Endothelial cell of umbilical vein (primary cell): ENCODE measurements around the gene GLI1. TPM values are rescaled to one million over a fixed set of nuclear protein-coding genes. Genes with fewer than 3 reads are reported as not detected.

Source experiments
- BruUV-seq: library from RNA; stranded (reverse); fragments of 400-500 nt; replicated peaks from 2 replicates; lab custom pipeline; 2021; lab: Mats Ljungman, UMichigan
- CTCF ChIA-PET: fragments of 300-600, 350-600 bp; sonication (Branson Sonifier 250); formaldehyde crosslinking; loops from one replicate; lab custom pipeline; 2021; ENCODE audit warnings: antibody characterized with exemption, inconsistent platforms; lab: Charles Lee
- POLR2A ChIA-PET: fragments of 300-600, 350-600 bp; sonication (Branson Sonifier 250); formaldehyde crosslinking; loops from one replicate; lab custom pipeline; 2021; ENCODE audit warnings: antibody characterized with exemption, inconsistent platforms; lab: Charles Lee
- DNase-seq: peaks from one replicate; pipeline ENCODE4 v3.0.0-alpha.2; 2011; ENCODE audit warnings: low read depth, low spot score
- FAIRE-seq: peaks from 2 replicates; lab custom pipeline; 2011; peaks lifted over from hg19 to GRCh38; lab: Jason Lieb, UNC
- H2AFZ ChIP-seq: 2 replicates; pipeline ENCODE4 v1.6.0; 2012; ENCODE audit warnings: low read depth, low read length, control low read depth, inconsistent platforms
- H3K27ac ChIP-seq: 2 replicates; pipeline ENCODE4 v1.5.1; 2011; ENCODE audit warnings: low read depth, mild to moderate bottlenecking, control low read depth, low read length, moderate library complexity; ENCODE audit not compliant: insufficient read depth
- H3K27me3 ChIP-seq, 2 experiments: 2 replicates each; pipeline versions ENCODE4 v1.6.0 to v1.6.1; 2011; ENCODE audit warnings: low read length in 2 of 2, mixed read lengths in 1 of 2; ENCODE audit not compliant: control insufficient read depth in 2 of 2, insufficient read depth in 2 of 2
- H3K36me3 ChIP-seq, 2 experiments: 2 replicates in 1 of 2; 3 replicates in 1 of 2; pipeline ENCODE4 v1.5.1; 2011; ENCODE audit warnings: low read length in 2 of 2, mild to moderate bottlenecking in 1 of 2, moderate library complexity in 1 of 2; ENCODE audit not compliant: control insufficient read depth in 2 of 2, insufficient read depth in 2 of 2; ENCODE audit errors: extremely low read depth in 1 of 2
- H3K4me1 ChIP-seq: 3 replicates; pipeline ENCODE4 v1.5.1; 2011; ENCODE audit warnings: mild to moderate bottlenecking, low read length; ENCODE audit not compliant: control insufficient read depth, insufficient read depth; ENCODE audit errors: extremely low read depth
- H3K4me2 ChIP-seq: 2 replicates; pipeline ENCODE4 v1.6.1; 2011; ENCODE audit warnings: low read length, control low read depth, mixed read lengths; ENCODE audit not compliant: insufficient read depth
- H3K4me3 ChIP-seq, 3 experiments: fragments of 200-600 bp in 1 of 3; sonication (generic), shearing (Covaris generic) in 1 of 3; replicated peaks in 1 of 3; 2 replicates each; pipeline ENCODE4 v1.5.1; 2011 to 2016; ENCODE audit warnings: control low read depth in 3 of 3, low read length in 3 of 3, mild to moderate bottlenecking in 2 of 3, inconsistent platforms in 1 of 3, low read depth in 1 of 3, moderate library complexity in 1 of 3; ENCODE audit not compliant: insufficient read depth in 1 of 3
- H3K79me2 ChIP-seq: 2 replicates; pipeline ENCODE4 v1.6.0; 2012; ENCODE audit warnings: low read length, inconsistent platforms; ENCODE audit not compliant: control insufficient read depth, insufficient read depth
- H3K9ac ChIP-seq: replicated peaks from 2 replicates; pipeline ENCODE3; 2011; ENCODE audit warnings: low read length, control low read depth; ENCODE audit not compliant: insufficient read depth; ENCODE audit errors: extremely low read depth
- H3K9me1 ChIP-seq: replicated peaks from 3 replicates; pipeline ENCODE4 v1.6.0; 2011; ENCODE audit warnings: mild to moderate bottlenecking, low read length; ENCODE audit not compliant: control insufficient read depth, insufficient read depth; ENCODE audit errors: extremely low read depth
- H3K9me3 ChIP-seq: replicated peaks from 2 replicates; pipeline ENCODE4 v1.5.1; 2012; ENCODE audit warnings: low read length, inconsistent platforms; ENCODE audit not compliant: control insufficient read depth, insufficient read depth
- H4K20me1 ChIP-seq: replicated peaks from 2 replicates; pipeline ENCODE3; 2011; ENCODE audit warnings: mild to moderate bottlenecking, low read length; ENCODE audit not compliant: control insufficient read depth, insufficient read depth; ENCODE audit errors: extremely low read depth
- CTCF ChIP-seq, 2 donors: IDR thresholded peaks; 1 replicate in 1 of 2; 2 replicates in 1 of 2; pipeline ENCODE4 v1.5.1; 2011; ENCODE audit warnings: low read length in 2 of 2, mild to moderate bottlenecking in 2 of 2, moderate library complexity in 2 of 2, control low read depth in 1 of 2, inconsistent platforms in 1 of 2, low read depth in 1 of 2; ENCODE audit not compliant: insufficient read depth in 1 of 2; ENCODE audit errors: extremely low read depth in 1 of 2
- EZH2 ChIP-seq: IDR thresholded peaks from 2 replicates; pipeline ENCODE4 v1.6.1; 2012; ENCODE audit warnings: borderline replicate concordance, low read depth, mild to moderate bottlenecking, moderate library complexity, low read length, inconsistent platforms; ENCODE audit not compliant: severe bottlenecking
- FOS ChIP-seq: IDR thresholded peaks from 2 replicates; pipeline ENCODE4 v1.6.1; 2011; ENCODE audit warnings: mild to moderate bottlenecking, low read length, moderate library complexity, borderline replicate concordance; ENCODE audit not compliant: insufficient read depth
- GATA2 ChIP-seq: IDR thresholded peaks from 2 replicates; pipeline ENCODE4 v1.7.0; 2011; ENCODE audit warnings: low read depth, mild to moderate bottlenecking, moderate library complexity, mixed read lengths, low read length; ENCODE audit not compliant: insufficient read length, insufficient read depth
- JUN ChIP-seq: IDR thresholded peaks from 2 replicates; pipeline ENCODE4 v1.6.1; 2011; ENCODE audit warnings: borderline replicate concordance, low read depth; ENCODE audit not compliant: insufficient read length, insufficient read depth
- MAX ChIP-seq: IDR thresholded peaks from 2 replicates; pipeline ENCODE4 v1.6.1; 2011; ENCODE audit not compliant: insufficient read depth, insufficient read length
- MYC ChIP-seq: IDR thresholded peaks from one replicate; pipeline ENCODE4 v1.6.1; 2011; ENCODE audit warnings: mild to moderate bottlenecking, low read depth, low read length
- POLR2A ChIP-seq: IDR thresholded peaks from 2 replicates; pipeline ENCODE4 v1.6.1; 2012; ENCODE audit warnings: low read depth, mild to moderate bottlenecking, control low read depth, low read length
- POLR2AphosphoS5 ChIP-seq: IDR thresholded peaks from 2 replicates; pipeline ENCODE4 v1.6.1; 2012; ENCODE audit warnings: low read depth, mild to moderate bottlenecking, control low read depth, low read length, moderate library complexity; ENCODE audit not compliant: insufficient read depth
- dilution Hi-C: fragments of 300-500 bp; cut with MboI; formaldehyde crosslinking; loops from one replicate; pipeline ENCODE4 v1.15.0; 2019; ENCODE audit warnings: low sequenced_read_pairs; ENCODE audit not compliant: extremely low pct_ligation_motif_present
- intact Hi-C: fragments of 100-400 bp; cut with micrococcal nuclease; formaldehyde crosslinking; loops from one replicate; pipeline ENCODE4 v1.10.0; 2022
- polyA plus RNA-seq, 4 experiments: library from polyadenylated mRNA; depleted of rRNA in 3 of 4; stranded (reverse) in 3 of 4; unstranded in 1 of 4; fragments of >200 nt; gene quantifications; 2 replicates each; pipeline versions ENCODE4 v1.2.1 to v1.2.3, GENCODE V29; 2011 to 2012; ENCODE audit warnings: missing spikeins in 1 of 4
- total RNA-seq: library from RNA; stranded (reverse); gene quantifications from 2 replicates; pipeline ENCODE4 v1.2.3, GENCODE V29; 2021

Gene GLI1
- total and polyA plus RNA-seq, 2 donors (not counting 3 experiments of a cell fraction or from before 2014, with no cell fraction given), result 0.10 to 0.29 TPM

- H3K9ac ChIP-seq, result no peak overlapping the region
- peaks cover 43 to 48% of the 10 kb centered on the region in 2 experiments for H3K27me3 ChIP-seq
- H3K4me1 ChIP-seq, result peaks cover 12% of the 10 kb centered on the region
- no peaks in the 10 kb centered on the region for H3K79me2 ChIP-seq
- ChIA-PET CTCF (interaction anchor here (1.1 to 1.4 kb wide), 2 partner anchors 9 to 19 kb away, joined by 3 to 5 read pairs; partner anchors contain the start of gene GLI1), POLR2A (no interaction called here)
- TF ChIP-seq CTCF (IDR thresholded peaks at IDR 0.05; ENCODE audit: extremely low read depth in 1 of 2, insufficient read depth in 1 of 2, low read depth in 1 of 2, low read length in 2 of 2) (no peak), FOS (no peak), POLR2A (no peak), MAX (no peak), EZH2 (no peak), POLR2AphosphoS5 (no peak), GATA2 (no peak), JUN (no peak), MYC (no peak)
- no peaks in the 10 kb centered on the region for H4K20me1 ChIP-seq
- intact Hi-C loops (no loop called here), dilution Hi-C loops (no loop called here)
- H3K27ac ChIP-seq, result no peak overlapping the region
- H2AFZ ChIP-seq, result no peak overlapping the region
- FAIRE-seq (no peak), DNase-seq (no peak)
- BruUV-seq, result no TSS peak
- H3K9me1 ChIP-seq, result no peaks in the 10 kb centered on the region
- no peaks in the 10 kb centered on the region for H3K36me3 ChIP-seq
- no peak overlapping the region for H3K4me2 ChIP-seq
- no peak overlapping the region for H3K4me3 ChIP-seq
- H3K9me3 ChIP-seq, result no peaks in the 10 kb centered on the region
These were observed 18.4 kb downstream of the GLI1 start for GRCh38 chr12:57477710-57478681.
